Stimulated activated CD4-positive, alpha-beta T cell treated with anti-CD3 and anti-CD28 coated beads, Interleukin-12 subunit alpha, Interleukin-12 subunit beta, amount 100 ng/mL, for 24 hours (primary cell): ENCODE results near the gene BPTF.
"Not testable (repeated sequence)": the region's sequence is repeated elsewhere in the genome, so short reads cannot be mapped to it uniquely, and the experiment has no call there.

Source experiments
- DNase-seq, 2 experiments: peaks; one replicate each; pipeline ENCODE4 v3.0.0-alpha.2; 2020; ENCODE audit warnings: low read depth in 2 of 2

Gene BPTF

GRCh38 chr17:67824735-67825626, at the start of gene BPTF:
Gene BPTF (plus strand): TSS chr17:67825503. CDS start chr17:67825725, 222 bp downstream.
- peak; percentile 81 to 86 for DNase-seq

GRCh38 chr17:67779098-67779672, 46.1 kb upstream of the BPTF start:
- peak in 1 of 2 experiments; percentile 7 for DNase-seq

- DNase-seq, result no peak
These were observed 40.8 kb upstream of the BPTF start for GRCh38 chr17:67784364-67785121.

- DNase-seq, result no peak
These were observed 40.2 kb upstream of the BPTF start for GRCh38 chr17:67785122-67785477.

GRCh38 chr17:67785504-67785903, 39.8 kb upstream of the BPTF start:
- DNase-seq, result no peak

GRCh38 chr17:67800495-67800928, 24.8 kb upstream of the BPTF start:
- DNase-seq, result peak; percentile 11 to 50

GRCh38 chr17:67801626-67802175, 23.6 kb upstream of the BPTF start:
- no peak for DNase-seq

- no peak for DNase-seq
These were observed 14.8 kb upstream of the BPTF start for GRCh38 chr17:67810464-67810863.

- not testable (repeated sequence) for DNase-seq
These were observed 12.9 kb upstream of the BPTF start for GRCh38 chr17:67812380-67812779.

- no peak for DNase-seq
These were observed 11.5 kb upstream of the BPTF start for GRCh38 chr17:67813803-67814180.

GRCh38 chr17:67818110-67819002, 6.9 kb upstream of the BPTF start:
- DNase-seq, result no peak

- no peak for DNase-seq
These were observed 5.6 kb upstream of the BPTF start for GRCh38 chr17:67819722-67820121.

GRCh38 chr17:67821871-67822367, 3.4 kb upstream of the BPTF start:
- no peak for DNase-seq

- peak; percentile 18 to 24 for DNase-seq
These were observed 611 bp downstream of the BPTF start for GRCh38 chr17:67825627-67826601.

GRCh38 chr17:67829331-67829730, 4.0 kb downstream of the BPTF start:
- DNase-seq, result peak in 1 of 2 experiments; percentile 38

- no peak for DNase-seq
These were observed 5.1 kb downstream of the BPTF start for GRCh38 chr17:67830440-67830839.

GRCh38 chr17:67831268-67831667, 6.0 kb downstream of the BPTF start:
- no peak for DNase-seq

- DNase-seq, result no peak
These were observed 7.8 kb downstream of the BPTF start for GRCh38 chr17:67833134-67833533.

- no peak for DNase-seq
These were observed 8.8 kb downstream of the BPTF start for GRCh38 chr17:67833946-67834631.
